Neural crest cell (in vitro differentiated cells): ENCODE data around the gene GNA14. TPM values are rescaled to one million over a fixed set of nuclear protein-coding genes. Genes with fewer than 3 reads are reported as not detected.
A peak's percentile ranks its signal among the peaks of the same experiment; 100 is the strongest.
"Not testable (repeated sequence)": the region's sequence is repeated elsewhere in the genome, so short reads cannot be mapped to it uniquely, and the experiment has no call there.

Experiments used
- DNase-seq: peaks from one replicate; pipeline ENCODE4 v3.0.0; 2021; ENCODE audit warnings: low read depth, mixed read lengths, low spot score
- H3K27ac Mint-ChIP-seq: one replicate; pipeline ENCODE4 v1.8.0; 2021; ENCODE audit warnings: mild to moderate bottlenecking, mixed read lengths; ENCODE audit not compliant: unreplicated experiment
- H3K27me3 Mint-ChIP-seq: 2 replicates; pipeline ENCODE4 v1.8.0; 2021; ENCODE audit warnings: low read depth, mild to moderate bottlenecking, mixed read lengths
- H3K36me3 Mint-ChIP-seq: 2 replicates; pipeline ENCODE4 v1.8.0; 2021; ENCODE audit warnings: low read depth, mild to moderate bottlenecking, mixed read lengths
- H3K4me1 Mint-ChIP-seq: 2 replicates; pipeline ENCODE4 v1.8.0; 2021; ENCODE audit warnings: mixed read lengths
- H3K4me3 Mint-ChIP-seq: one replicate; pipeline ENCODE4 v1.8.0; 2021; ENCODE audit warnings: mild to moderate bottlenecking, mixed read lengths
- H3K9me3 Mint-ChIP-seq: 2 replicates; pipeline ENCODE4 v1.8.0; 2021; ENCODE audit warnings: mixed read lengths
- CTCF ChIP-seq: fragments of 200-600 bp; sonication (generic); conservative IDR thresholded peaks from 2 replicates; pipeline ENCODE4 v1.5.0; 2021; ENCODE audit warnings: antibody characterized with exemption, mild to moderate bottlenecking
- total RNA-seq: library from RNA; stranded (reverse); gene quantifications from 2 replicates; pipeline ENCODE4 v1.2.1, GENCODE V29; 2021

Gene GNA14
- total RNA-seq, 1 donor from 2014 or later, result not detected

DNA sequence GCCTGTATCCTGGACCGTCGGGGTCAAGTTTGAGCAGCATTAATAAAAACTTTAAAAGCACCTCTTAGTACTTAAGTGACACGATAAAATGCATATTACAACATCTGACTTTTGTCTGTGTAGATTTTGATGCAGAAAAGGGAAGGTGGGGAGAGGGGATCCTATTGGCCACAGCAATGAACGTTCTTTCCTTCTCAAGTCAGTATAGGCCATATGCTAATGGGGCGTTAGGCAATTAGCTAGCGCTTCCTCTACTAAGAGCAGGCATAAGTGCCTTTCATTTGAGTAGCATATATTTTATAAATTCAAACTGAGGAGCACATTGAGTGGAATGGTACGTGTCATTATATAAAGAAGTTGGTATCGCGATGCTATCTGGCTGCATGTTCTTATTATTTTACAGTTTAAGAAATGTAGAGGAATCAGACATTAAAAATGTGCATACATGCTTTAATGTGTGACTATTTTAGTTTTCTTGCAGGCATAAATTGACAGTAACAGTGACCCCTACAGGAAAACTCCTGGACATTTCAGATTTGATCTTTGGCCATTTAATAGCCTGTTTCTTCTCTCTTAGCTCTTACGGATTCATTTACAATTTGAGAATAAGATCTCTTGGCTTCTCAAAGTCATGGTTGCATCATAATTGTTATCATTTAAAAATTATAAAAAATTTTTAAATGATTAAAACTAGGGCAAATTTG, 1.1 kb upstream of the GNA14 start:
- no peak overlapping the region for H3K27ac Mint-ChIP-seq
- DNase-seq, result no peak
- H3K27me3 Mint-ChIP-seq, result no peaks in the 10 kb centered on the region
- no peaks in the 10 kb centered on the region for H3K36me3 Mint-ChIP-seq
- no peaks in the 10 kb centered on the region for H3K9me3 Mint-ChIP-seq
- no peaks in the 10 kb centered on the region for H3K4me1 Mint-ChIP-seq
- no peak overlapping the region for H3K4me3 Mint-ChIP-seq
- peak; percentile 44 for TF ChIP-seq CTCF

- H3K27me3 Mint-ChIP-seq, result no peaks in the 10 kb centered on the region
- no peaks in the 10 kb centered on the region for H3K36me3 Mint-ChIP-seq
- DNase-seq, result no peak
- TF ChIP-seq CTCF, result no peak
- no peaks in the 10 kb centered on the region for H3K9me3 Mint-ChIP-seq
- H3K4me3 Mint-ChIP-seq, result no peak overlapping the region
- no peak overlapping the region for H3K27ac Mint-ChIP-seq
- H3K4me1 Mint-ChIP-seq, result no peaks in the 10 kb centered on the region
These were observed 572 bp downstream of the GNA14 start for GRCh38 chr9:77647267-77648233.

DNA sequence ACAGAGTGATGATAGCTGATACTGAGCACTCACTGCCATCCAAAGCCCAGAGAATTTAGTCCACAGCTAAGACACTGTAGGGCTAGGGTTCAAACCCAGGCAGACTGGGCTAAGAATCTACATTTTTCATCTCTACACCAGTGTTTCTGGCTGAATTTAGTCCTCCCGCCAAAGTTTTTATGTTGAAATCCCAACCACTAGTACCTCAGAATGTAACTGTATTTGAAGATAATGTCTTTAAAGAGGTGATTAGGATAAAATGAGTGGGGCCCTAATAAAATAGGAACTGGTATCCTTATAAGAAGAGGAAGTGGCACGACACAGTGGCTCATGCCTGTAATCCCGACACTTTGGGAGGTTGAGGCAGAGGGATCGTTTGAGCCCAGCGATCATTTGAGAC, 4.3 kb downstream of the GNA14 start:
- H3K9me3 Mint-ChIP-seq, result no peaks in the 10 kb centered on the region
- TF ChIP-seq CTCF, result no peak
- H3K27ac Mint-ChIP-seq, result no peak overlapping the region
- no peak for DNase-seq
- H3K4me1 Mint-ChIP-seq, result no peaks in the 10 kb centered on the region
- no peak overlapping the region for H3K4me3 Mint-ChIP-seq
- H3K27me3 Mint-ChIP-seq, result peaks cover 2% of the 10 kb centered on the region
- no peaks in the 10 kb centered on the region for H3K36me3 Mint-ChIP-seq

DNA sequence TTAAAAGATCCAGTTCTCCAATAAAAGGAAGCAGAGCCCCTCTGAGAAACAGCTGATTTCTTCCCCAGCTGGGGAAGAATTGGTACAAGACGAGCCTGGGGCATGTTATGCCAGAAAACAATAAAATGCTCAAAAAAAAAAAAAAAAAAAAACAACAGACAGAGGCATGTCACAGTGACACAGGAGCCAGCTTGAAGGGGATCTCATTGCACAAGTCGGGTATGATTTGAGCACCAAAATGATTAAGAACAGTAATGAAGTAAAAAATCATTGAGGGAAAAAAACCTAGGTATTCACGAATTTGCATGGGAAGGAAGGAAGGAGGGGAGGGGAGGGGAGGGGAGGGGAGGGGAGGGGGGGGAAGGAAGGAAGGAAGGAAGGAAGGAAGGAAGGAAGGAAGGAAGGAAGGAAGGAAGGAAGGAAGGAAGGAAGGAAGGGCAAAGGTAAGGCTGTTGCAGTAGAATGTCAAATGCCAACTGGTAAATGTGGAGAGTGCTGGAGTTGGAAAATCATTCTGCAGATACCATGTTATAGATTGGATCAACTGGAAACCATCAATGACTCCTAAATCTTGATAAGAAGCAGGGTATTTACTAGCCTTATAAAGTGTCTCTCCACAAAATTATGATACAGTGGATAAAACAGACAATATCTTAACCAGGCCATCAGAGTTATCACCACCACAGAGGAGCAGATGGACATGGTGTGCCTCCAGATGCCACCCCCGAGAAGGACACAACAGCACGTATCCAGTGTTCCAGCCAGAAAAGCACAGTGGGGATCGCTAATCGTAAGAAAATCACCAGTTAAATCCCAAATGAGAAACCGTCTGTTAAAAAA, 7.2 kb downstream of the GNA14 start:
- no peak overlapping the region for H3K27ac Mint-ChIP-seq
- DNase-seq, result no peak
- peaks cover 6% of the 10 kb centered on the region for H3K27me3 Mint-ChIP-seq
- no peaks in the 10 kb centered on the region for H3K36me3 Mint-ChIP-seq
- TF ChIP-seq CTCF, result no peak
- no peaks in the 10 kb centered on the region for H3K9me3 Mint-ChIP-seq
- H3K4me1 Mint-ChIP-seq, result no peaks in the 10 kb centered on the region
- H3K4me3 Mint-ChIP-seq, result no peak overlapping the region

GRCh38 chr9:77632652-77633051, 15.5 kb downstream of the GNA14 start:
- no peak for DNase-seq
- Mint-ChIP-seq H3K27ac (no peak overlapping the region), H3K9me3 (no peaks in the 10 kb centered on the region), H3K36me3 (no peaks in the 10 kb centered on the region), H3K27me3 (peaks cover 8% of the 10 kb centered on the region), H3K4me3 (no peak overlapping the region), H3K4me1 (no peaks in the 10 kb centered on the region)
- TF ChIP-seq CTCF, result no peak

- not testable (repeated sequence) for H3K4me1 Mint-ChIP-seq, H3K36me3 Mint-ChIP-seq
These were observed 19.3 kb downstream of the GNA14 start for GRCh38 chr9:77628864-77629263.

More at GRCh38 chr9:77628864-77629263, 19.3 kb downstream of the GNA14 start:
- not testable (repeated sequence) for H3K27me3 Mint-ChIP-seq, DNase-seq, H3K27ac Mint-ChIP-seq, H3K4me3 Mint-ChIP-seq, H3K9me3 Mint-ChIP-seq
